Measurements from ENCODE around the gene SORCS2. TPM values are rescaled to one million over a fixed set of nuclear protein-coding genes. Genes with fewer than 3 reads are reported as not detected.

The SORCS2 gene
- polyA plus RNA-seq, 1 donor (not counting 4 experiments of a cell fraction or from before 2014, with no cell fraction given): 0.09 TPM

DNA sequence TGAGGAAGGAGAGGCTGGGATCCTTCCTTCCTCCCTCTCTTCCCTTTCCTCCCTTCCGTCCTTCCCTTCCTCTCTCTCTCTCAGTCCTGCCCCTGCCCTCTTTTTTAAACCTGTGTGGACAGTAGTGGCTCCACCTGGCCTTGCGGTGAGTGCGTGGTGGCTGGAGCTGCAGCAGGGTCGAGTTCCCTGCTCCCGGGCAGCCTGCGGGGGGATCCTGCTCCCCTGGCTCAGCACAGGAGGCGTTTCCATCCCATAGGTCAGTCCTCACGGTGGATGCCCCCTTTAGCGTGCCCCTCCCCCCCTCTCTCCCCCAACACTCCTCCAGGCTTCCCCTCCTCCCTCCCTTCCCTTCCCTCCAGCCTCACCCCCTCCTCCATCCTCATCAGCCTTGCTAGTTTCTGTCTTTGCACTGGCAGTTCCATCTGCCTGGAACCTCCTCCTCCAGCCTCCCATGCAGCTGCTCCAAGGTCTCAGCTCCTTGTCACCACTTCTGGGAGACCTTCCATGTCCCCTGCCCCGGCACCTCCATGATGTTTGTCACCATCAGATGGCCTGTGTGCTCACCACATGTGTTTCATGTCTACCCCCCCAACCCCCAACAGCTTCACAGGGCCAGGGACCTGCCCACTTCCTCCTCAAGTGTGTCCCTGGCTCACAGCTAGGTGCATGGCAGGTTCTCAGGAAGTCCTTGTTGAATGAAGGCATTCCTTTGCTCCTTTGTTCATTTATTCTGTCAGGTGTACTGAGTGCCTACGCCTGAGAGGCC is 174.0 kb downstream of the SORCS2 start:
- no peak overlapping the region for H3K27ac ChIP-seq (ENCODE audit: control insufficient read depth, insufficient read depth, low read length)
- peaks cover 3% of the 10 kb centered on the region for H3K9me3 ChIP-seq (ENCODE audit: control insufficient read depth, low read depth, low read length)
- H4K20me1 ChIP-seq (ENCODE audit: control insufficient read depth, extremely low read depth, insufficient read depth, low read length): no peaks in the 10 kb centered on the region
- dilution Hi-C loops (cut with MboI; ENCODE audit: extremely low pct_ligation_motif_present, low sequenced_read_pairs): no loop called here
- no peak for DNase-seq (ENCODE audit: low read depth, low spot score)
- TF ChIP-seq, protein P1, sequence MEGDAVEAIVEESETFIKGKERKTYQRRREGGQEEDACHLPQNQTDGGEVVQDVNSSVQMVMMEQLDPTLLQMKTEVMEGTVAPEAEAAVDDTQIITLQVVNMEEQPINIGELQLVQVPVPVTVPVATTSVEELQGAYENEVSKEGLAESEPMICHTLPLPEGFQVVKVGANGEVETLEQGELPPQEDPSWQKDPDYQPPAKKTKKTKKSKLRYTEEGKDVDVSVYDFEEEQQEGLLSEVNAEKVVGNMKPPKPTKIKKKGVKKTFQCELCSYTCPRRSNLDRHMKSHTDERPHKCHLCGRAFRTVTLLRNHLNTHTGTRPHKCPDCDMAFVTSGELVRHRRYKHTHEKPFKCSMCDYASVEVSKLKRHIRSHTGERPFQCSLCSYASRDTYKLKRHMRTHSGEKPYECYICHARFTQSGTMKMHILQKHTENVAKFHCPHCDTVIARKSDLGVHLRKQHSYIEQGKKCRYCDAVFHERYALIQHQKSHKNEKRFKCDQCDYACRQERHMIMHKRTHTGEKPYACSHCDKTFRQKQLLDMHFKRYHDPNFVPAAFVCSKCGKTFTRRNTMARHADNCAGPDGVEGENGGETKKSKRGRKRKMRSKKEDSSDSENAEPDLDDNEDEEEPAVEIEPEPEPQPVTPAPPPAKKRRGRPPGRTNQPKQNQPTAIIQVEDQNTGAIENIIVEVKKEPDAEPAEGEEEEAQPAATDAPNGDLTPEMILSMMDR (optimal IDR thresholded peaks at IDR 0.05 in 1 of 3, IDR thresholded peaks at IDR 0.05 in 1 of 3, conservative IDR thresholded peaks at IDR 0.05 in 1 of 3; ENCODE audit: extremely low read depth in 1 of 3, insufficient read depth in 2 of 3, low read length in 3 of 3): no peak
- TF ChIP-seq EZH2 (IDR thresholded peaks at IDR 0.05; ENCODE audit: low read length): no peak
- H3K4me2 ChIP-seq (ENCODE audit: control insufficient read depth, extremely low read depth, insufficient read depth, low read depth, low read length): no peak overlapping the region
- no peak overlapping the region for H3K9ac ChIP-seq (ENCODE audit: control insufficient read depth, extremely low read depth, insufficient read depth, low read length)
- no peaks in the 10 kb centered on the region for H3K36me3 ChIP-seq (ENCODE audit: control insufficient read depth in 2 of 2, extremely low read depth in 1 of 2, insufficient read depth in 2 of 2, low read length in 2 of 2)
- peaks cover 28% of the 10 kb centered on the region for H3K27me3 ChIP-seq (ENCODE audit: control insufficient read depth, extremely low read depth, insufficient read depth, low read length)
- FAIRE-seq: no peak
- H3K4me3 ChIP-seq (ENCODE audit: control insufficient read depth in 2 of 3, extremely low read depth in 1 of 3, insufficient read depth in 2 of 3, low read depth in 1 of 3, low read length in 3 of 3): no peak overlapping the region
- no peaks in the 10 kb centered on the region for H3K79me2 ChIP-seq (ENCODE audit: control insufficient read depth, insufficient read depth, low read length)
- no peaks in the 10 kb centered on the region for H3K9me1 ChIP-seq (ENCODE audit: control insufficient read depth, extremely low read depth, insufficient read depth, low read length)
- no peaks in the 10 kb centered on the region for H3K4me1 ChIP-seq (ENCODE audit: control insufficient read depth, extremely low read depth, insufficient read depth, low read length)
- H2AFZ ChIP-seq (ENCODE audit: control insufficient read depth, low read length): no peak overlapping the region

DNA sequence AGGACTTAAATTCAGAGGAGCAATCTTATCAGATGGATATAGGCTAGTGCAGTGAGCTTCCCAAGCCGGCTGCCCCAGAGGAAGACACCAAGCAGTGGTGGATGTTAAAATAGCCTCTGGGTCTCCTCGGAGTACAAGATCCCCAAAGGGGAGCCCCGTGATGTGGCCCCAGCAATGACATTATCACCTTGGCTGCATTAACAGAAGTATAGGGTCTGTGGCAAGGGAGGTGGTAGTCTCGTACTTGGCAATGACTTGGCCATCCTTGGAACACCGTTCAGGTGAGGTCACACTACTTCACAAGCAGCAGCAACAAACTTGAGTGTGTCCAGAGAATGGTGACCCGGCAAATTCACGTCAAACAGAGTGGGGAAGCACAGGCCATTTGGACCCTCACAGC is 174.6 kb downstream of the SORCS2 start:
- no peak for FAIRE-seq
- peaks cover 28% of the 10 kb centered on the region for H3K27me3 ChIP-seq (ENCODE audit: control insufficient read depth, extremely low read depth, insufficient read depth, low read length)
- H3K4me3 ChIP-seq (ENCODE audit: control insufficient read depth in 2 of 3, extremely low read depth in 1 of 3, insufficient read depth in 2 of 3, low read depth in 1 of 3, low read length in 3 of 3): no peak overlapping the region
- DNase-seq (ENCODE audit: low read depth, low spot score): no peak
- no peaks in the 10 kb centered on the region for H3K4me1 ChIP-seq (ENCODE audit: control insufficient read depth, extremely low read depth, insufficient read depth, low read length)
- H3K36me3 ChIP-seq (ENCODE audit: control insufficient read depth in 2 of 2, extremely low read depth in 1 of 2, insufficient read depth in 2 of 2, low read length in 2 of 2): no peaks in the 10 kb centered on the region
- H2AFZ ChIP-seq (ENCODE audit: control insufficient read depth, low read length): no peak overlapping the region
- H4K20me1 ChIP-seq (ENCODE audit: control insufficient read depth, extremely low read depth, insufficient read depth, low read length): no peaks in the 10 kb centered on the region
- TF ChIP-seq, protein P1 (optimal IDR thresholded peaks at IDR 0.05 in 1 of 3, IDR thresholded peaks at IDR 0.05 in 1 of 3, conservative IDR thresholded peaks at IDR 0.05 in 1 of 3; ENCODE audit: extremely low read depth in 1 of 3, insufficient read depth in 2 of 3, low read length in 3 of 3): no peak
- TF ChIP-seq EZH2 (IDR thresholded peaks at IDR 0.05; ENCODE audit: low read length): no peak
- H3K9me3 ChIP-seq (ENCODE audit: control insufficient read depth, low read depth, low read length): peaks cover 3% of the 10 kb centered on the region
- H3K4me2 ChIP-seq (ENCODE audit: control insufficient read depth, extremely low read depth, insufficient read depth, low read depth, low read length): no peak overlapping the region
- H3K79me2 ChIP-seq (ENCODE audit: control insufficient read depth, insufficient read depth, low read length): no peaks in the 10 kb centered on the region
- H3K9ac ChIP-seq (ENCODE audit: control insufficient read depth, extremely low read depth, insufficient read depth, low read length): no peak overlapping the region
- dilution Hi-C loops (cut with MboI; ENCODE audit: extremely low pct_ligation_motif_present, low sequenced_read_pairs): no loop called here
- H3K9me1 ChIP-seq (ENCODE audit: control insufficient read depth, extremely low read depth, insufficient read depth, low read length): no peaks in the 10 kb centered on the region
- no peak overlapping the region for H3K27ac ChIP-seq (ENCODE audit: control insufficient read depth, insufficient read depth, low read length)

All from keratinocyte (primary cell).